H4 (cell line): ENCODE measurements around the gene NAP1L4. TPM values are rescaled to one million over a fixed set of nuclear protein-coding genes. Genes with fewer than 3 reads are reported as not detected.

Experiments used
- DNase-seq: peaks from one replicate; pipeline ENCODE4 v3.0.0-alpha.2; 2015; ENCODE audit warnings: low spot score
- total RNA-seq: library from RNA; depleted of rRNA; stranded (reverse); fragments of >200 nt; shearing (Covaris generic); gene quantifications from 2 replicates; pipeline ENCODE4 v1.2.3, GENCODE V29; 2014

The NAP1L4 gene
- total RNA-seq, 1 experiment from 2014 or later: 104 TPM

DNA sequence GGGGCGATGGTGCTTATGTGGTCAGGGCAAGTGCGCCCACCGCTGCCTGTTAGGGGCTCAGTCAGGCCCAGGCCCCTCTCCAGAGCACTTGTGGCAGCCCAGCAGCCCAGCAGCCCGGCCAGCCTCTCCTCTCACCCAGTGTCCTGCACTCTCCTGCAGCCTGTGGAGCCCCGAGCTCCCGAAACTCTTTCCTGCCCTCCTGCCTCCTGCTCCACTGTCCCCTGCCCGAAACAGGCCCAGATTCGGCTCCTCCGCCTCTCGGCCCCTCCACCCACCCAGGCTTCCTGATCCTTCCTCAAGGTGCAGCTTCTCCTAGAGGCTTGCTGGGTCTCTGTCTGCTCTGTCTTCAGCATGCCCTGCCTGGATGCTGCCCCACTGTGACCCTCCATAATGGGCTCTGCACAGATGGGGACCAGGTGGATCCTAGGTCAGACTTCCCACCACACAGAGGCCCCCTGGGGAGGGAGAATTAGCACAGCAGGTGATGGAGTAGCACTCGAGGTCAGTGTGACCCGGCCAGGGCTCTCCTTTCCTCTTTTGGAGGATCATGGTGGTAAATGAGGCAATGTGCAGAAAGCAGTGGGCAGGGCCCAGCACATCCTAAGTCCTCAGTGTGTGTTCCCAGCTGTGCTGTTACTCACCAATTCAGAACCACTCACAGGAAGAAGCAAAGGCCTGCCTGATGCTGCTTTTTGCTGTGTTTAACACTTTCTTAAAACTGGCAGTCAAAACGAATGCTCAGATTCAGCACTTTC lies 18.6 kb upstream of the NAP1L4 start:
- no peak for DNase-seq

DNA sequence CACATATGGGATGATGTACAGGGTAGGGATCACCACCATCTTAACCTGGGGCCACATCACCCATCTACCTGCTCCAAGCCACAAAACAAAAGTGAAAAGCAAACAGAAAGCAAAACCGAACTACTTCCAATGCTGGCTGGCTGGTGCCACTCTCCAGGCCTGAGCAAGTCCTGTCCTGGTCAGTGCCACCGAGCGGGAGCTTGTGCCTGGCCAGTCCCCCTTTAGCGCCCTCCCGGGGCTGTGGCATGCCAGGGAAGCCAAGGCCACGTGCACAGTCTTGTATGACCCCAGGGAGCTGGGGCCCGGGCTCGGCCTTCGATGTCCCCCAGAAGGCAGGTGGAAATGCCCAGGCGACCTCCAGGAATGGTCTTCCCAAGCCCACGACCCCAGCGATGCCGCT lies 17.9 kb upstream of the NAP1L4 start:
- DNase-seq: no peak

DNA sequence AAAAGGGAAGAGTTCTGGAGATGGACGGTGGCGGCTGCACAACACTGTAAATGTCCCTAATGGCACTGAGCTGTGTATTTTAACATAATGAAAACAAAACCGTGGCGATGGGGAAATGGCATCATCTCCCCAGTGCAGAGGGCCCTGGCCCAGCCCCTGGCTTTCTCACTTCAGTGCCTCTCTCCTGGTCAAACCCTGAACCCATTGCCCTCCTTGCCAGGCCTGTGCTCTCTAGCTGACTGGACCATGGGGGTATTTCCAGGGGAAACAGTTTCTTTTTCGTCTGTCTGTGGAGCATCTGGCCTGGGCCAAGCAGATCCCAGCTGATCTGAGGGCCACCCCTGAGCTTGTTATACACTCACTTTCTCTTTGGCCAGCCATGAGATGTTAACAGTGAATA lies 17.4 kb upstream of the NAP1L4 start:
- DNase-seq: no peak

DNA sequence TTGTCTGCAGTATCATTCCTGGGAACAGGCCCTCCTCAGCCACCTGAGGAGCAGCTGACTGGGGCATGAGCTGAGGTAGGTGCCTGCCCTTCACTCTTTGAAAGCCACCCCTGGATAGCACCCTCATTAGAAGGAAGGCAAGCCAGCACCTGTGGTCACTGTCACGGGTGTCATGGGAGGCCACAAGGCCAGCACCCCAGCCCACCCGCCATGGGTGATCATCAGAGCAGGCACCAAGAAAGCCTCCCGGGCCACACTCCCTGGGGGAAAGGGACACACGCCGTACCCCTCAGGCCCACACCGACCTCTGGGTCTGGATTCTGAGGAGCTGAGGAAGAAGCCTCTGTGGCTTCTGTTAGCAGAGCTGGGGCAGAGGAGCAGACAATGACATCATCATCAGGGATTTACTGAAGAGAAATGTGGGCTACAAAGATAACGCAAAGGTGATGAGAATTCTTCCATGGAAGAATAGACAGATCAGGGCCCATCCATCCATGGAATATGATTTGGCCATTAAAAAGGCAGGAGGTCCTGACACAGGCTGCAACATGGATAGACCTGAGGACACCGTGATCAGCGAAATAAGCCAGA lies 16.7 kb upstream of the NAP1L4 start:
- no peak for DNase-seq

DNA sequence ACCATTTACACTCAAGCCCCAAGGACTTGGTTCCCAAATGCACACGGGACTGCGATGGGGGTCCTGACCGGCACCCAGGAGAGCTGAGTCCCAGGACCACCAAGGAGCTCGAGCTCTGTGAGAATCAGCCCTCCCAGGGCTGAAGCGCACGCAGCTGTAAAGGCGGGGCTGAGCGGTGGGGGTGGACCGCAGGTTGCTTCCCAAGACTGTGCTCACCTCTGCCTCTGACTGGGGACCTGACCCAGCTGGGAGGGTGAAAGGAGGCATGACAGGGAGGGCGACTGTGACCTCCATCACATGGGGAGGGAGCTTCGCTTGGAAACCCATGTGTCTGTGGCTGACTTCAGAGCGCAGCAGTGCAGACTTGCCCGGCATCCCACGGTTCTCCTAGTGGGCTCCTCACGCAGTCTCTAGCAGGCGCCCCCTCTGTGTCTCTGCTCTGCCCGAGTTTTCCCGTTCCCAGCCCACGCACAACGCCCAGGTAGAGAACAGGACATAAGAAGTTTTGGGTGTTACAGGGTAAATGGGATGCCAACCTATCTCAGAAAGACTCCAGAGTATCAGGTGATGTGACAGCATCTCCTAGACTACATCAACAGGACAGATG lies 15.4 kb upstream of the NAP1L4 start:
- DNase-seq: no peak

DNA sequence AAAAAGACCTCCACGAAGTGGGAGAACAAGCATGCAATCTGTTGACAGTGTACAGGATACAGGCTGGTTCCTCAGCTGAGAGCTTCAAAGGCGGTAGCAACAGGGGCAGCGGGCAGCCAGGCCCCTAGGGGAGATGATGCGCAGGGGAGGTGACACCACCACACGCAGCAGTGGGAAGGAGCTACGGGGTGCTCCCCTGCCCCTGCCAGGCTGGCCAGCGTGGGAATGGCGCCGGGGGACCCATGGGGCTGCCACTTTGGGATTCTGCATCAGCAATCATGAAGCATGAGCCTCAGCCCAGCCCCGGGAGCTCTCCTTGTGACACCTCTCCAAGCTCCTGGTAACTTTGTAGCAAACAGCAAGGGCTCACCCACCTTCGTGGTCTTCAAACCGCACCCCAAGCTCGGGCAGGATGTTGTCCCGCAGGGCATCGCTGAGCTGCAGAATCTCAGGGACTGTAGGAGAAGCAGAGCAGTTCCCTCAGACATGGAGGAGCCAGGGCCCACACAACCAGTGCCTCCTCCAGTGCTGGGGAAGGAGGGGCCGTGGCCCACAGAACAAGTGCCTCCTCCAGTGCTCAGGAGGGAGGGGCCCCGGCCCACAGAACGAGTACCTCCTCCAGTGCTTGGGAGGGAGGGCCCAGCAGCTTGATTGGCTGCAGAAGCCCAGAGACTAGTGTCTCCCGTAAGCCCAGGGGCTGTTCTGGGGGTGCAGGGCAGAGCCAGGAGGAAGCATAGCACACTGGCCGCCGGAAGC lies 14.6 kb upstream of the NAP1L4 start:
- DNase-seq: no peak

DNA sequence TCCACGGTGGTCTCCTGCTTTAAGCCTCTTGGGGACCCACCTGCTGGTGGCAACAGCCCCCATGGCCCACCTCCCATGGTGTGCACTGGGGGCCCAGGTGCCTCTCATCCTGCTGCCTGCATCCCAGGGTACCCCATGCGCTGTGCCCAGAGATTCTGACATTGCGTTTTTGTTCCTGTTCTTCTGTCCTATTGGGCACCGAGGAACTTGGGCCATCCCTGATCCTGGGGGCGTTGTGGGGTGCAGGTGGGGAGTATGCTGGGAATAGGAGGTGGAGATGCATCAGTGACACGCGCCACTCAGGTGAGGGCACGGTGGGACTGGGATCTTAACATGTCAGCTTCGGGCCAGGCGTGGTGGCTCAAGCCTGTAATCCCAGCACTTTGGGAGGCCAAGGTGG lies 12.4 kb upstream of the NAP1L4 start:
- DNase-seq: no peak

DNA sequence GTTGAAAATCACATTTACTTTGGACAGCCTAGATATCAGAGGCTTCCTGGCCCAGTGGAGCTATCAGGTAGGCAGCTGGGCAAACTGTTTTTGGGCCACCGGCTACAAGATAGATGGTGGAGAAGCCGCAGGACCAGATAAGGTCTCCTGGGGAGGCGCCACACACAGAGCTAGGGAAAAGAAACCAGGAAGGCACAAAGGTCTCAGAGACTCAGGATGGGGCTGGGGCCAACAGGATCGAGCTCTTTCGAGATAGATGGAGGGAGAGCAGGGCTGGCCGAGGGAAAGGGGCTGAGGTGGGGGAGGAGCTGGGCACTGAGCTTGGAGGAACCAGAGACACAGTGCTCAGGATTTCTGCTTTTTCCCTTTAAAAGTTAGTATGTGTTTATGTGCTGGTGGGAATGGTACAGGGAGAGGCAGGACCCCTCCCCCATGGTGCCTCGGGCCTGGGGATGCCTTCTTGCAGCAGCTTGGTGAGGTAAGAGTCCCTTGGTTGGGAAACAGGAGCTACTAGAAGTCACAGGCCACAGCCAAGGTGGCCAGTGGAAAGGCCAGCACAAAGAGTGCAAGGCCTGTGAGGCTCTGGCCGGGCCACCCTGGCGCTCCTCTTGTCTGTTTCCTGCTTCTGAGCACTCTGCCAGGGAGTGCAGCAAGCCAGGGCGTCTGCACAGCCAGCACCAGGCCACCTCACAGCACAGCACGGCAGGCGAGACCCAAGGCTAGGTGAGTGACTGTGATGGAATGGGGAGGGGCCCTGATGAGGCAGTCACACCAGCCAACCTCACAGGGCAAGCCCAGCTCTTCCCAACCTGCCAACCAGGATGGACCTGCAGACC lies 11.5 kb upstream of the NAP1L4 start:
- no peak for DNase-seq

DNA sequence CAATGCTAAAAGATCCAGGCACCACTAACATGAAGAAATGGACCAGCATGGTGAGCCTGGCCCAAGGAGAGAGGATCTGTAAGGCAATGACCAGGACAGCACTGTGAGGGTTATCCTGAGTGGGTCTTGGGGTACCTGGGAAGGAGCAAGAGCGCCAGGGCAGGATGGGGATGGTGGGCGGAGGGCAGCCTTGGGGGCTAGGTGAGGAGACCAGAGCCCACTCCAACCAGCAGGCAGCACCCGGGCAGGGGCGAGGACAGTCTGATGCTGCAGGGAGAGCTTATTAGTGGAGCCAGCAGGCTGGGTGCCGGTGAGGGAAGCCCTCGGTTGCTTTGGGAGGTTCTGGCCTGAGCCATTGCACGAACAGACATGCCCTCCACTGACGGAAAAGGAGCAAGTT lies 10.7 kb upstream of the NAP1L4 start:
- no peak for DNase-seq

DNA sequence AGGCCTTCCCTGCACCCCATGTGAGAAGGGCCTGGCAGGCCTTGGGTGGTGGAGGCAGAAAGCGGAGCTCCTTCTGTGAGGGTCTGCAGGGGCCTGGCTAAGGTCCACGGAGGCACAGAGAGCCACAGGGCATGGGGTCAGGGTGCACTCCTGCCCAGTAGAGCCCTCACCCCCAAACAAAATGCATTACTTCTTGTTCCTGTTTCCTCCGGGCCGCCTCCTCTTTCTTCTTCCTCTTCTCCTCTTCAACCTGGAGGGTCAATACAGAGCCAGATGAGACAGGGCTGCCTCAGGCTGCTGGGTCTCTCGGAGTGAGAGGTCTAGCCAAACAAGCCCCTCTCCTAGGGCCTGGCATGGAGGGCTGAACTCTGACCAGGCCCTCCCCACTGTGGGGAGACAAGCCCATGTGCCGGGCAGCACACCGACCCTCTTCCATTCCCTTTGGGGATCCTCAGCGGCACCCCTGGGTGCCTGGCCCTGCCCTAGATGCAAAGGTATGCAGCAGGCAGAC lies 10.3 kb upstream of the NAP1L4 start:
- no peak for DNase-seq

DNA sequence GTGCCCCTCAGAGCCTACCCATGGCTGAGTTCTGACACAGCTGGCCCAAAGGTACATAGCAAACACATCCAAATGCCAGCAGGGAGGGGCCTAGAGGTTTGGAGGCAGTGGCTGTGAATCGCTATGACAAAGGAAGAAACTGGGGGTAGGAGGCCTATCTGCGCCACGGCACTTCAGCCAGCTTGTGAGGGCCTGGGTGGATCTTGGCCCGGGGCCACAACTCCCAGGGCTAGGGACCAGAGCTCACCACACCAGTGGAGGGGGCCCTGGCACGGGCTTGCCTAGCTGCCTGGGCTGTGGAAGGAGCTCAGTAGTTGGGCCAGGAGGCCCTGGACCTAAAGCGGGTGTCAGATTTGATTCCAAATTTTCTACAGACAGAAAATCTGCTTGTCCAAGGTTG lies 9.4 kb upstream of the NAP1L4 start:
- DNase-seq: no peak

DNA sequence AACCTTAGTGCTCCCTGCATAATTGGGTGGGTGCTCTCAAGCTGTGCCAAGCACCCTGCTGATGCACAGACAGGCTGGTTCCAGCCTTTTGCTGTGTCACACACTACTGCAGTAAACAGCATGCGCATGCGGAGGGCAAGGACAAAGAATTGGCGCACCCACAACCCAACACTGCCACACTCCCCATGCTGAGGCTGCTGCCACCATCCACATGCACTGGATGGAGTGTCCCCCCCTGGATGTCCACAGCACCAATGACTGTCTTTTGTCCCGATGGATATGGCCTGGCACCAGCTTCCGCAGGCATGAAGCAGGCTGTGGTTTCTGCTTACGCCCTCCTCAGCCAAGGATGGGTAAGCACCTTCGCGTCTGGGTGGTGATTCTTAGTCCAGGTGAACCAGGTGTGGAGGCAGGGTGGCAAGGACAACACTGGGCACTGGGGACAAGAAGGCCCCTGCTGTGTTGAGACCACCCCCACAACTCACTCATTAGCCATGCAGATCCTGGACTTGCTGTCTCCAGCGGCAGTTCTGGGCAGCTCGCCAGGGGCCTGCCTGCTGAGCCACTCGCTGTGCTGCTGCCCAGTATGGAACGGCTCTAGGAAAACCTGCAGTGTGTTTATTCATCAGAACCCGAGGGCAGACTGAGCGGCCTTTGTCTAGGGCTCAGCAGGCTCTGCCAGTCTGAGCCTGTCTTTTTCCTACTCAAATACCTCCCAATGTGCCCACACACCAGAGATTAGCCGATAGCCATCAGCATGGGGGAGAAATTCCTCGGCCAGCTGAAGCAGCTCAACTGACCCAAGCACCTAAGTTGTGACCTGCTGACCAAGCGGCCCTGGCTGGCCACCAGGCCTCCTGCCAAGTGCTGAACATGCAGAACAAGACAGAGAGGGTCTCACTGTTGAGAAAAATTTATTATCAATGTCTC lies 8.2 kb upstream of the NAP1L4 start:
- peak; percentile 58 for DNase-seq

DNA sequence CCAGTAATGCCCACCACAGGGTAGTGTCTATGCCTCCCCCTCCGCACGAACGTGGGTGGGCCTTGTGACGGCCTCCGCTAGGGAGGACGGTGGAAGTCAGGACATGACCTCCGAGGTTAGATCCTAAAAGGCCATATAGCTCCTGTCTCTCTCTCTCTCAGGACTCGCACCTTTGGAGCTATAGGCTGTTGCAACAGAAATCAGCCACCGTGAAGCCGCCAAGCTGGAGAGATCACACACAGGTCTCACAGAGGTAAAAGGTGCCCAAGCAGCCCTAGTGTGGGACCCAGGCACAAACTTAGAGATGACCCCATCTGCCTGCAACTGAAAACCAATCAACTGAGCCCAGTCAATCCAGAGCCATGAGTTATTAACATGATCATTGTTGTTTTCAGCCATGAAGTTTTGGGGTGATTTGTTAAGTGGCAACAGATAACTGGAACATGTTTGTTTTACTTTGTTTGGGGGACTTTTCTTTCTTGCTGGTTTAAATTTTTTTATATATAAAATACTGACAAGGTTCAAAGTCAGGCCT lies 7.4 kb upstream of the NAP1L4 start:
- DNase-seq: no peak

DNA sequence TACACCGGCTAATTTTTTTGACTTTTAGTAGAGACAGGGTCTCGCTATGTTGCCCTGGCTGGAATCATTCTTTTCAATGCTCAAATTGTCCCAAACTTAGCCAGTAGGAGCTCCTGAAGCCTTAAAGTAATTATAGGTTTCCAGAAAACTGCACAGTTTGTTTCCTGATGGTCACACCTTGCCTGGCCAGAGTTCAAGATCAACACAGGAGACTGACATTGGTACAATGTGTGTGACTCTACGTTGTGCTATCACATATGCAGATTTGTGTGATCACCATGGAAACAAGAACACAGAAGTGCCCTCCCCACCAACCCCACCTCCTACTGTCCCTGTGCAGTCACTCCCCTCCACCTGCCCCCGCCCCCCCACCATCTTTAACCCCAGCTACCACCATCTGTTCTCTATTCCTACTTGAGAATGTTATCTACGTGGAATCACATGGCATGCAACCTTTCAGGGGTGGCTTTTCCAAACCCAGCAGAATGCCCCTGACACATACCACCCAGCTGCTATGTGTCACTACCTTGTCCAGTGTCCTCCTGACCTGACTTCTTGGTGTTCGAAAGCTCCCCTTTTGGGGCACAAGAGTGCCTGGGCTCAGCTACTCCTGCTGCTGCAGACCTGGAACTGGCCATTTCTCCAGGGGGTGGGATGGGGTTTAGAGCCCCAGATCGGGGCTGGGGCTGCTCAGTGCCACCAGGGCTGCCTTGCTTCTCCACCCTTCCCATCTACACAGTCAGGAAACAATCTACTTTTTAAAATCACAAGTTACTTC lies 6.1 kb upstream of the NAP1L4 start:
- DNase-seq: no peak

DNA sequence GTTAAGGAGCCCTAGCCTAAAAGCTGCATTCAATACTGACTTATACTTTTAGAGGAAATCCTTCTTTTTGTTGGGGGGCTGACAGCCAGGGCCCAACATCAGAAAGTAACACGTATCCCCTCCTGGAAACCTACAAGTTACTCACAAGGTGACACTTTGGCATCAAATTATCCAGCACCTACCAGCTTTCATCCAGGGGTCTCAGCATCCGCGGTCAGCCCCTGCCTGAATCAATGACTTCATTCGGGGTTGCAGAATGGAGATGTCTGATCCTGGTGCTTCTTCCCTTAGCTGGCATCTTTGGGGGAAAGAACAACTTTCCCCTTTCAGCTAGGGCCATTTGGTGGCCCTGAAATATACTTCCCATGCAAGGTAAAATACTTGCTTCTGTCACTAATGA lies 5.3 kb upstream of the NAP1L4 start:
- DNase-seq: no peak

DNA sequence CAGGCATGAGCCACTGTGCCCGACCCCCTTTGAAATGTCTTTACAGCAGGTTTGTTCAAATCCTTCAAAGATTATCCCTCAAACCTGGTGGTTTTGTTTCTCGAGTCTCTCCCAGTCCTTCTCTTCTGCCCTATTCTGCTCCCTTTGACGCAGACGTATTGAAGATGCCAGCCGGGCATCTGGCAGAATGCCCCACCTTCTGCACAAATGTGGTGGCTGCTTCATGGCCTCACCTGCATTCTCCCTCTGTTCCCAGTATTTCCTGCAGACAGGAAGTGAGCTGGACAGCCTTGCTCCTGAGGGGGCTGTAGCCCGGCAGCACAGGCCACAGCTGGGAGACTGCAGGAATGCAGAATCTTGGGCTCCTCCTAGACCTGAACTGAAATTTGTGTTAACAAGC lies 4.8 kb upstream of the NAP1L4 start:
- DNase-seq: no peak

DNA sequence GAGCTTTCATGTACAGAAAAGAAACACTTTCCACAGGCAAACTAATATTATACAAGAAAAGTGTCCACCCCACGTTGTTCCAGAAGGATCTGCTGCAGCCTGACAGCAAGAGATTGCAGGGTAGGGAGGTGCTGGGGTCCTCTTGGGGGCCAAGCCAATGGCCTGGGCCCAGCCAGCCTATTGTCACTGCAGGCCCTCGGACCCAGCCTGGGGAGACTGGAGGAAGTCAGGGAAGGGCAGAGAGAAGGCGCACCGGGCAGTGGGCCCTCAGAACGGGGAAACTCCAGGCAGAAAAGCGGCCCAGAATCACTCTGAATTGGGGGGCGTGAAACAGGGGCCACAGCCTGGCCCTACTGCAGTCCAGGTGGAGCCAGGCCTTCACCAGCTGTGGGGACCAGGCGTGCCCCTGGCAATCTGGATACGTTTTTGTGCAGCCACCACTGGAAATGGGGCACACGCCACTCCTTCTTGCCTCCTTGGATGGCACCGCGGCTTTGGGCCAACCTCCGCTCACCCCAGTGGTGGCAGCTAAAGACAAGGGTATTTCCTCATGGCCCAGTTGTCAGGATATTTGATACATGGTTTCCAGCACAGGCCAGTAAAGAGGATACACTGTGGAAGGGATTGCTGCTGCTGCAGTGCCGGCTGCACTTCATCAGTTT lies 3.9 kb upstream of the NAP1L4 start:
- no peak for DNase-seq

DNA sequence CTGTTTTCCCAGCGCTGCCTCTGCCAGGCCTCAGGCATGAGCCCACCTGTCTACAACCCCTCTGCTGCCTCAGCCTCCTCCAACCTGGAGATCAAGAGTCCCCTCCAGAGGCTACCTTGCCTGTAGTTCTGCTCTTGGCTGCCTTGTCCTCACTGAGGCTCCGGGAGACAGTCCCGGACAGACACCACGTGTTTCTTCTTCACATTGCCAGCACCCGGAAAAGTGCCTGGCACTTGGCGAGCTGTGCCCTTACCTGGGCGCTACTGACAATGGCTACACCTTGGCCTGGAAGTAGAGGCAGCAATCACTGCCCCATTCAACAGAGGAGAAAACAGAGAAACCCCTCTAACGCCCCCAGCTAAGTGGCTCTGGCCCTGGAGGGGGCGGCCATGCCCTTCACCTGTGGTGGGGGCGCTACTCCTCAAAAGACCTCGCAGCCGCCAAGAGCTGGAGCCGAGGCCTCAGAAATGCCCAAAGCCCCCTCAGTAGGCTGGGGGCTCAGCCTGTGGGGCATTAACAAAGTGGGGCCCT lies 3.0 kb upstream of the NAP1L4 start:
- no peak for DNase-seq

DNA sequence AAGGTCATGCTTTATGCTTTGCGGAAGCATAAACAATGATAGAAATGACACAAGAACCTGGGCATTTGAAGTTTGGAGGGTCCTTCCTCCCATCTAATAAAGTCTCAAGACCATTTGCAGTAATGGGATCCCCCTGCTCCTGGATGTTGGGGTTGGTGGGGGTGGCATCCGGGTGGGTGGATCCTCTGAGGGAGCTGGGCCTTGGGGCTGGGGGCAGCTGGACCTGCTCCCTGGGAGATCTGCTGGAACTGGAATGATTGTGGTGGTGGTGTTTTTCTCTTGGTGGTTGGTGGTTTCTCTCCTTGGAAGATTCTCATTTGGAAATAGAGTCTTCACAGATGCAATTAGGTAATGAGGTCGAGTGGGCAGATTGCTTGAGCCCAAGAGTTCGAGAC lies 2.2 kb upstream of the NAP1L4 start:
- DNase-seq: no peak
